Prostate gland (tissue), 2 donors: Measurements from ENCODE around the gene ITGA11. TPM values are rescaled to one million over a fixed set of nuclear protein-coding genes. Genes with fewer than 3 reads are reported as not detected.

Source experiments
- DNase-seq: peaks from one replicate; pipeline ENCODE4 v3.0.0-alpha.2; 2019; ENCODE audit warnings: low spot score
- H3K27ac ChIP-seq, 2 donors: fragments of 200-600 bp; sonication (generic); 2 replicates each; pipeline ENCODE4 v1.5.1; 2017 to 2019
- H3K27me3 ChIP-seq: fragments of 200-600 bp; sonication (generic); replicated peaks from 2 replicates; pipeline ENCODE4 v1.5.1; 2019; ENCODE audit not compliant: insufficient read depth
- H3K36me3 ChIP-seq, 2 donors: fragments of 200-600 bp; sonication (generic); 1 replicate in 1 of 2; 2 replicates in 1 of 2; pipeline versions ENCODE4 v1.5.1 to v1.8.1; 2017 to 2019
- H3K4me1 ChIP-seq: fragments of 200-600 bp; sonication (generic); replicated peaks from 2 replicates; pipeline ENCODE4 v1.5.1; 2019
- H3K4me3 ChIP-seq, 2 donors: fragments of 200-600 bp; sonication (generic); 2 replicates each; pipeline ENCODE4 v1.5.1; 2017 to 2019
- H3K9me3 ChIP-seq: fragments of 200-600 bp; sonication (generic); 2 replicates; pipeline ENCODE4 v1.5.1; 2017
- CTCF ChIP-seq, 4 experiments: fragments of 200-600 bp in 2 of 4; fragments of 450-650 bp in 2 of 4; sonication (generic) in 2 of 4; IDR thresholded peaks; 1 replicate in 3 of 4; 2 replicates in 1 of 4; pipeline ENCODE4 v1.5.1; 2016 to 2019; ENCODE audit warnings: antibody characterized with exemption in 4 of 4, mild to moderate bottlenecking in 2 of 4, moderate library complexity in 2 of 4
- POLR2A ChIP-seq: fragments of 450-650 bp; IDR thresholded peaks from one replicate; pipeline ENCODE4 v1.6.1; 2016; ENCODE audit warnings: antibody characterized with exemption, mild to moderate bottlenecking
- POLR2AphosphoS5 ChIP-seq: sonication (generic); formaldehyde crosslinking; IDR thresholded peaks from one replicate; pipeline ENCODE4 v1.6.1; 2017; ENCODE audit warnings: antibody characterized with exemption
- WGBS: methylation state at CpG from one replicate; pipeline ENCODE4 v1.1.5; 2018; 5-methylcytosine and 5-hydroxymethylcytosine counted together
- intact Hi-C: fragments of 100-400 bp; cut with DNase I; formaldehyde crosslinking; loops from one replicate; pipeline ENCODE4 v1.14.2; 2022
- total RNA-seq, 2 donors: library from RNA; depleted of rRNA; stranded (reverse); fragments of >200 nt; gene quantifications; one replicate each; pipeline ENCODE4 v1.1.0, GENCODE V29; 2016

ITGA11 gene
- total RNA-seq, 2 donors from 2014 or later: 2.0 to 11.0 TPM

DNA sequence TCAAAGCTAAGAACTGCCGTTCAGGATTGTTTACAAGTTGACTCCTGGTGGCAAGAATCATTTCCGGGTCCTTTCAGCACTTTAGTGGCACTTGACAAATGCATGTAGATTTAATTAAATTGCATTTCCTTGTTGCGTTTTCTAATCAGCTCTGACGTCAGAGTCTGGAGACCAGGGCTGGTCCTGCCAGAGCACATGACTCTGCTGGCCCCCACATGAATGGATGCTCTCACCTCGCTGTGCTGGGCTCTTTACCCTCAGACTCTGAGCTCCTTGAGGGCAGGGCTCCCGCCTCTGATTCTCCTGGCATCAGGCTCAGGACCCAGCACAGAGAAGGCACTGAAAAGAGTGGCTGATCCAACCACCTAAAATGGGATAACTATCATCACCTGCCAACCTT lies 85.0 kb downstream of the ITGA11 start:
- TF ChIP-seq POLR2AphosphoS5: no peak
- no peak for TF ChIP-seq POLR2A
- TF ChIP-seq CTCF (IDR thresholded peaks at IDR 0.05): no peak
- Histone ChIP-seq H3K36me3 (no peaks in the 10 kb centered on the region), H3K27me3 (no peaks in the 10 kb centered on the region), H3K4me1 (peaks cover 11% of the 10 kb centered on the region), H3K9me3 (no peaks in the 10 kb centered on the region), H3K4me3 (no peak overlapping the region), H3K27ac (no peak overlapping the region)
- 80% methylated on average over 6 of the region's 6 CpGs for WGBS
- no peak for DNase-seq
- intact Hi-C loops: no loop called here

DNA sequence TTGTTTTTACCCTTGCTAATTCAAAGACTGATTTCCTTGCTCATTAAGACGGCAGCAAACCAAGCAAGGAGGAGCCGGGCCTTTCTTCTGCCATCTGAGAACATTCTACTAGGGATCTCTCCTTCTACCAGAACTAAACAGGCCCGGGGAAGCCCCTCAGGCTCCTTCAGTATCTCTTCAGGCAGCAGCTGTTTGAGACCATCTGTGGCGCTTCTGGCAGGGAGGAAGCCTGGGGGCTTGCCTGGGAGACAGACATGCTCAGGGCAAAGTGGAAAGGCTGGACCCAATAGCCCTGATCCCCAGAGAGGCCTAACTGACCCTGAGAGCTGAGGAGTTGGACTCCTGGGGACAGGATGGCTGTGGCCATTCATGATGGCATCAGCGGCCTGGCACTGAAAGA lies 86.5 kb downstream of the ITGA11 start:
- 80% methylated on average over 5 of the region's 5 CpGs for WGBS
- no peak overlapping the region for H3K27ac ChIP-seq
- H3K4me3 ChIP-seq: no peak overlapping the region
- H3K4me1 ChIP-seq: peaks cover 22% of the 10 kb centered on the region
- no peak for DNase-seq
- no peaks in the 10 kb centered on the region for H3K9me3 ChIP-seq
- no peaks in the 10 kb centered on the region for H3K27me3 ChIP-seq
- no peak for TF ChIP-seq CTCF (IDR thresholded peaks at IDR 0.05)
- TF ChIP-seq POLR2AphosphoS5: no peak
- no peak for TF ChIP-seq POLR2A
- H3K36me3 ChIP-seq: no peaks in the 10 kb centered on the region
- intact Hi-C loops: no loop called here

- Histone ChIP-seq H3K27ac (no peak overlapping the region), H3K4me1 (peaks cover 26% of the 10 kb centered on the region), H3K4me3 (no peak overlapping the region), H3K27me3 (no peaks in the 10 kb centered on the region), H3K9me3 (no peaks in the 10 kb centered on the region), H3K36me3 (no peaks in the 10 kb centered on the region)
- intact Hi-C loops: no loop called here
- 91% methylated on average over 7 of the region's 7 CpGs for WGBS
- DNase-seq: no peak
- no peak for TF ChIP-seq POLR2AphosphoS5
- TF ChIP-seq CTCF (IDR thresholded peaks at IDR 0.05): no peak
- no peak for TF ChIP-seq POLR2A
Observed at GRCh38 chr15:68344600-68344999, 87.4 kb downstream of the ITGA11 start.

DNA sequence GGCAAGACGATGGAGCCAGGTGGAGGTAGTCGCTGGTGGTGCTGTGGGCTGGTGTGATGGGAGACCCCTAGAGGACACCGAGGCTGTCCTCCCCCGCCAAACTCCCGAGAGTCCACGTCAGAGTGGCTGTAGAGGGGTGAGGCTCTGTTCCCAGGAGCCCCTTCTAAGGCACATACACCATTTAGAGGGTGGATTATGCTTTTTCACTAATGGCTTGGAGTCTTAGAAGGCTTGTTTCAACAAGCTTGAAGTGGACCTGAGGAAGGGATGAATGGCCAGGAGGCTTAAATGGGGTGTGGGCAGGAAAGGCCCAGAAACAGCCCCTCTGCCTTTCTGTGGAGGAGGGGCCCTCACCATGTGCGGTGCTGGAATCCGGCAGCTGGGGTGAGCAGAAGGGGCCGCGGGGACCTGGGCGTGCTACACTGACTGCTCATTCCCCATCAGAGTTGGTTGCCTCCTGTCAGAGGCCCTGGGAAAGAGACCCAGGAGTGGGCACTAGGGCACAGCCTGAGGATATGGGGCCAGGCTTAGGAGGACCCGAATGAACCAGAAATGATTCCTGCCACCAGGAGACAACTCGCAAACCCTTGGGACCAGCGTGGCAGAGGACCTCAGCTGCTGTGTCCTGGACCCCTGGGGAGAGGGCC lies 88.3 kb downstream of the ITGA11 start:
- TF ChIP-seq CTCF (IDR thresholded peaks at IDR 0.05) (no peak), POLR2A (no peak), POLR2AphosphoS5 (no peak)
- Histone ChIP-seq H3K27me3 (no peaks in the 10 kb centered on the region), H3K4me3 (no peak overlapping the region), H3K36me3 (no peaks in the 10 kb centered on the region), H3K27ac (peak overlapping the region; percentile 72 to 81), H3K4me1 (peaks cover 26% of the 10 kb centered on the region), H3K9me3 (no peaks in the 10 kb centered on the region)
- intact Hi-C loops: no loop called here
- 82% methylated on average over 14 of the region's 14 CpGs for whole genome bisulfite sequencing
- DNase-seq: no peak
